IMR-90 (cell line): Measurements from ENCODE around the gene CLDN22. TPM values are rescaled to one million over a fixed set of nuclear protein-coding genes. Genes with fewer than 3 reads are reported as not detected.

ENCODE experiments used
- ATAC-seq: fragments of 200-7000 bp; cut with Tn5 transposase; 2 replicates; pipeline ENCODE4 v1.9.1; 2020; ENCODE audit warnings: low read depth, mild to moderate bottlenecking, moderate library complexity
- BruUV-seq: library from RNA; stranded (reverse); fragments of 400-500 nt; replicated peaks from 2 replicates; lab custom pipeline; 2021; lab: Mats Ljungman, UMichigan
- CTCF ChIA-PET: fragments of 300-600 bp; formaldehyde crosslinking; extraction: SDS; loops from one replicate; lab custom pipeline; 2021; ENCODE audit warnings: antibody characterized with exemption; lab: Yijun Ruan, JAX
- POLR2A ChIA-PET: fragments of 300-600 bp; sonication (Branson Sonifier 250); formaldehyde crosslinking; loops from one replicate; lab custom pipeline; 2022; ENCODE audit warnings: antibody characterized with exemption; ENCODE audit not compliant: unreplicated experiment; lab: Charles Lee
- DNase-seq: peaks from one replicate; pipeline ENCODE4 v3.0.0; 2013
- H2AFZ ChIP-seq: replicated peaks from 2 replicates; pipeline ENCODE3; 2013; ENCODE audit warnings: low read length, mild to moderate bottlenecking; ENCODE audit not compliant: poor library complexity
- H2AK5ac ChIP-seq: 2 replicates; pipeline ENCODE4 v1.6.1; 2013; ENCODE audit warnings: low read depth, low read length, inconsistent platforms
- H2AK9ac ChIP-seq: replicated peaks from 2 replicates; pipeline ENCODE3; 2013; ENCODE audit warnings: mild to moderate bottlenecking, low read depth, low read length, moderate library complexity; ENCODE audit not compliant: poor library complexity
- H2BK120ac ChIP-seq: 2 replicates; pipeline ENCODE4 v1.6.1; 2013; ENCODE audit warnings: low read depth, low read length, inconsistent platforms
- H2BK15ac ChIP-seq: 3 replicates; pipeline ENCODE4 v1.6.1; 2013; ENCODE audit warnings: low read depth, low read length, inconsistent platforms
- H2BK20ac ChIP-seq: 2 replicates; pipeline ENCODE4 v1.6.1; 2013; ENCODE audit warnings: low read depth, mild to moderate bottlenecking, inconsistent platforms, low read length, moderate library complexity
- H2BK5ac ChIP-seq: 2 replicates; pipeline ENCODE4 v1.6.1; 2013; ENCODE audit warnings: mild to moderate bottlenecking, low read depth, low read length, inconsistent platforms; ENCODE audit not compliant: poor library complexity, severe bottlenecking
- H3K14ac ChIP-seq: replicated peaks from 2 replicates; pipeline ENCODE4 v1.6.1; 2013; ENCODE audit warnings: low read depth, low read length, inconsistent platforms
- H3K18ac ChIP-seq: 2 replicates; pipeline ENCODE4 v1.6.1; 2013; ENCODE audit warnings: low read depth, low read length, control low read depth
- H3K23ac ChIP-seq: 2 replicates; pipeline ENCODE4 v1.6.1; 2013; ENCODE audit warnings: low read depth, low read length, inconsistent platforms
- H3K27ac ChIP-seq: 2 replicates; pipeline ENCODE4 v1.5.1; 2013; ENCODE audit warnings: mild to moderate bottlenecking, control low read depth, low read length; ENCODE audit not compliant: insufficient read depth
- H3K27me3 ChIP-seq: 2 replicates; pipeline ENCODE4 v1.6.1; 2013; ENCODE audit warnings: low read length; ENCODE audit not compliant: control insufficient read depth, insufficient read depth
- H3K36me3 ChIP-seq: 2 replicates; pipeline ENCODE4 v1.6.1; 2013; ENCODE audit warnings: low read length, mixed read lengths; ENCODE audit not compliant: control insufficient read depth, insufficient read depth
- H3K4ac ChIP-seq: 2 replicates; pipeline ENCODE4 v1.6.1; 2013; ENCODE audit warnings: low read depth, low read length, inconsistent platforms
- H3K4me1 ChIP-seq: 2 replicates; pipeline ENCODE4 v1.6.1; 2013; ENCODE audit warnings: low read length, mixed read lengths; ENCODE audit not compliant: control insufficient read depth, insufficient read depth
- H3K4me2 ChIP-seq: 2 replicates; pipeline ENCODE4 v1.6.1; 2013; ENCODE audit warnings: low read depth, mild to moderate bottlenecking, control low read depth, low read length, moderate library complexity
- H3K4me3 ChIP-seq: 2 replicates; pipeline ENCODE4 v1.5.1; 2013; ENCODE audit warnings: low read depth, mild to moderate bottlenecking, control low read depth, low read length, moderate library complexity; ENCODE audit not compliant: insufficient read depth
- H3K56ac ChIP-seq: 2 replicates; pipeline ENCODE4 v1.6.1; 2013; ENCODE audit warnings: low read length, inconsistent platforms; ENCODE audit not compliant: insufficient read depth; ENCODE audit errors: extremely low read depth
- H3K79me1 ChIP-seq, 2 experiments: 2 replicates each; pipeline ENCODE4 v1.6.1; 2013; ENCODE audit warnings: low read length in 2 of 2, inconsistent platforms in 1 of 2, low read depth in 1 of 2
- H3K9ac ChIP-seq: 2 replicates; pipeline ENCODE4 v1.6.1; 2013; ENCODE audit warnings: low read depth, low read length, control low read depth
- H3K9me1 ChIP-seq: 2 replicates; pipeline ENCODE4 v1.6.1; 2013; ENCODE audit warnings: low read length, inconsistent platforms; ENCODE audit not compliant: insufficient read depth
- H3K9me3 ChIP-seq: 2 replicates; pipeline ENCODE4 v1.6.1; 2013; ENCODE audit warnings: low read length; ENCODE audit not compliant: control insufficient read depth, insufficient read depth
- H4K20me1 ChIP-seq: 2 replicates; pipeline ENCODE4 v1.6.1; 2013; ENCODE audit warnings: low read length, inconsistent platforms; ENCODE audit not compliant: insufficient read depth
- H4K5ac ChIP-seq: 2 replicates; pipeline ENCODE4 v1.6.1; 2013; ENCODE audit warnings: mild to moderate bottlenecking, low read depth, low read length, control low read depth
- H4K8ac ChIP-seq, 2 experiments: 2 replicates each; pipeline ENCODE4 v1.6.1; 2013; ENCODE audit warnings: low read depth in 2 of 2, low read length in 2 of 2, control low read depth in 1 of 2, inconsistent platforms in 1 of 2
- H4K91ac ChIP-seq: 2 replicates; pipeline ENCODE4 v1.6.1; 2013; ENCODE audit warnings: low read depth, low read length, inconsistent platforms; ENCODE audit not compliant: insufficient read depth
- CEBPB ChIP-seq: IDR thresholded peaks from 2 replicates; pipeline ENCODE4 v1.6.1; 2012; ENCODE audit warnings: low read depth, low read length, improper control_type of control experiment
- MAZ ChIP-seq: IDR thresholded peaks from 2 replicates; pipeline ENCODE4 v1.6.1; 2012; ENCODE audit warnings: low read depth, mild to moderate bottlenecking, low read length, improper control_type of control experiment, moderate library complexity, borderline replicate concordance
- MXI1 ChIP-seq: IDR thresholded peaks from 2 replicates; pipeline ENCODE4 v1.6.1; 2012; ENCODE audit warnings: low read depth, mild to moderate bottlenecking, low read length, moderate library complexity, borderline replicate concordance
- POLR2A ChIP-seq: IDR thresholded peaks from 2 replicates; pipeline ENCODE4 v1.6.1; 2012; ENCODE audit warnings: mild to moderate bottlenecking, low read depth, low read length
- WGBS, 2 experiments: methylation state at CpG; one replicate each; pipeline versions ENCODE4 v1.1.5 to v1.1.7; 2013; ENCODE audit warnings: missing lambda C conversion rate in 2 of 2; ENCODE audit not compliant: insufficient read length in 1 of 2; ENCODE audit errors: extremely low coverage in 2 of 2; 5-methylcytosine and 5-hydroxymethylcytosine counted together
- dilution Hi-C: fragments of 300-500 bp; cut with HindIII; formaldehyde crosslinking; loops from one replicate; pipeline ENCODE4 v1.14.3; 2018; ENCODE audit warnings: low sequenced_read_pairs; ENCODE audit not compliant: unreplicated experiment
- in situ Hi-C: fragments of 300-500 bp; cut with MboI; formaldehyde crosslinking; loops from 3 replicates; pipeline ENCODE4 v1.14.3; 2019; ENCODE audit warnings: low sequenced_read_pairs, inconsistent platforms, mixed read lengths
- intact Hi-C: fragments of 100-400 bp; cut with micrococcal nuclease; formaldehyde crosslinking; loops from 2 replicates; pipeline ENCODE4 v1.10.0; 2022
- polyA plus RNA-seq, 3 experiments: library from polyadenylated mRNA; depleted of rRNA; stranded (reverse); fragments of >200 nt; gene quantifications; 2 replicates each; pipeline ENCODE4 v1.2.3, GENCODE V29; 2012; ENCODE audit warnings: low replicate concordance in 1 of 3
- total RNA-seq: library from RNA; depleted of rRNA; stranded (reverse); fragments of >200 nt; gene quantifications from 2 replicates; pipeline ENCODE4 v1.2.3, GENCODE V29; 2012

CLDN22 gene
- total and polyA plus RNA-seq, 2 of the 4 experiments (the other 2 are of a cell fraction), result not detected

GRCh38 chr4:183323295-183323694, 3.2 kb upstream of the CLDN22 start:
- no peak overlapping the region for H2AK5ac ChIP-seq
- no peak overlapping the region for H4K5ac ChIP-seq
- dilution Hi-C loops (no loop called here), in situ Hi-C loops (no loop called here), intact Hi-C loops (no loop called here)
- H2BK120ac ChIP-seq, result no peak overlapping the region
- no peak for TF ChIP-seq MXI1
- no peak for TF ChIP-seq CEBPB
- no peak for TF ChIP-seq MAZ
- TF ChIP-seq POLR2A, result no peak
- no peak overlapping the region for H3K14ac ChIP-seq
- no peak overlapping the region for H4K91ac ChIP-seq
- no peaks in the 10 kb centered on the region for H3K27me3 ChIP-seq
- no peak overlapping the region for H3K9ac ChIP-seq
- H3K36me3 ChIP-seq, result peaks cover 3% of the 10 kb centered on the region
- DNase-seq (no peak), ATAC-seq (no peak)
- no peak overlapping the region for H3K18ac ChIP-seq
- 0 out of 2 replicates have a peak, but pooled peaks cover 4% of the 10 kb centered on the region for H3K9me3 ChIP-seq
- WGBS, 2 experiments, result 83% methylated on average over 3 of the region's 6 CpGs; no CpG with 5 or more reads in 1 of the 2 experiments
- ChIA-PET CTCF (interaction anchor here (1.1 kb wide), 1 partner anchor 61 kb away, joined by 3 read pairs; no protein-coding TSS in a partner anchor), POLR2A (no interaction called here)
- H4K8ac ChIP-seq, result no peak overlapping the region
- H2AFZ ChIP-seq, result no peak overlapping the region
- H3K56ac ChIP-seq, result no peak overlapping the region
- H2AK9ac ChIP-seq, result no peak overlapping the region
- BruUV-seq, result no TSS peak
- H2BK5ac ChIP-seq, result no peak overlapping the region
- no peak overlapping the region for H3K23ac ChIP-seq
- H3K9me1 ChIP-seq, result peaks cover 2% of the 10 kb centered on the region; the same call in 1 of the 2 replicates
- H3K4me1 ChIP-seq, result no peaks in the 10 kb centered on the region
- H3K4me2 ChIP-seq, result no peak overlapping the region
- no peaks in the 10 kb centered on the region for H4K20me1 ChIP-seq
- H2BK20ac ChIP-seq, result no peak overlapping the region
- no peak overlapping the region for H3K27ac ChIP-seq
- no peaks in the 10 kb centered on the region for H3K79me1 ChIP-seq
- H3K4ac ChIP-seq, result no peak overlapping the region
- no peak overlapping the region for H2BK15ac ChIP-seq
- no peak overlapping the region for H3K4me3 ChIP-seq
